B cell (primary cell): ENCODE results near the gene VWA5A. TPM values are rescaled to one million over a fixed set of nuclear protein-coding genes. Genes with fewer than 3 reads are reported as not detected.

Experiments
- ATAC-seq: fragments of 200-7000 bp; cut with Tn5 transposase; one replicate; pipeline ENCODE4 v1.10.0; 2021; ENCODE audit warnings: low read depth, mild to moderate bottlenecking, moderate number of reproducible peaks, moderate library complexity
- CTCF ChIA-PET: fragments of 350-600 bp; sonication (Branson Sonifier 250); formaldehyde crosslinking; loops from one replicate; lab custom pipeline; 2021; ENCODE audit warnings: antibody characterized with exemption, inconsistent platforms; lab: Charles Lee
- POLR2A ChIA-PET: fragments of 350-600 bp; sonication (Branson Sonifier 250); formaldehyde crosslinking; loops from one replicate; lab custom pipeline; 2021; ENCODE audit warnings: antibody characterized with exemption; lab: Charles Lee
- DNase-seq: peaks from one replicate; pipeline ENCODE4 v3.0.0; 2013
- H2AFZ ChIP-seq: 2 replicates; pipeline ENCODE4 v1.6.1; 2012; ENCODE audit warnings: mild to moderate bottlenecking, low read depth, low read length; ENCODE audit not compliant: insufficient read depth, poor library complexity, severe bottlenecking
- H3K27ac ChIP-seq, 2 donors: 1 replicate in 1 of 2; 2 replicates in 1 of 2; pipeline ENCODE4 v1.5.1; 2012 to 2013; ENCODE audit warnings: low read length in 2 of 2, mild to moderate bottlenecking in 2 of 2, moderate library complexity in 1 of 2
- H3K27me3 ChIP-seq, 4 experiments: fragments of 200-600 bp in 1 of 4; sonication (generic) in 1 of 4; replicated peaks in 1 of 4; 1 replicate in 2 of 4; 2 replicates in 2 of 4; pipeline versions ENCODE4 v1.6.1 to v1.7.0; 2013 to 2016; ENCODE audit warnings: low read length in 3 of 4, mild to moderate bottlenecking in 2 of 4, mixed read lengths in 1 of 4, moderate library complexity in 1 of 4; ENCODE audit not compliant: insufficient read depth in 4 of 4, control insufficient read depth in 3 of 4; ENCODE audit errors: control extremely low read depth in 1 of 4
- H3K36me3 ChIP-seq, 2 experiments: replicated peaks in 1 of 2; 1 replicate in 1 of 2; 2 replicates in 1 of 2; pipeline versions ENCODE4 v1.6.1 to v1.7.1; 2013; ENCODE audit warnings: low read length in 1 of 2; ENCODE audit not compliant: insufficient read depth in 2 of 2, control insufficient read depth in 1 of 2; ENCODE audit errors: control extremely low read depth in 1 of 2, extremely low read depth in 1 of 2
- H3K4me1 ChIP-seq, 2 donors: fragments of 200-600 bp in 1 of 2; sonication (generic) in 1 of 2; 1 replicate in 1 of 2; 2 replicates in 1 of 2; pipeline versions ENCODE4 v1.5.1 to v1.6.1; 2013 to 2017; ENCODE audit warnings: low read length in 2 of 2; ENCODE audit not compliant: control insufficient read depth in 2 of 2, insufficient read depth in 2 of 2
- H3K4me2 ChIP-seq: replicated peaks from 2 replicates; pipeline ENCODE3; 2012; ENCODE audit warnings: mild to moderate bottlenecking, low read depth, low read length; ENCODE audit not compliant: poor library complexity, severe bottlenecking
- H3K4me3 ChIP-seq, 5 experiments: fragments of 200-600 bp in 1 of 5; sonication (generic) in 1 of 5; 1 replicate in 3 of 5; 2 replicates in 2 of 5; pipeline versions ENCODE4 v1.5.1 to v1.7.0; 2011 to 2016; ENCODE audit warnings: low read length in 4 of 5, mild to moderate bottlenecking in 4 of 5, low read depth in 2 of 5, control low read depth in 1 of 5, moderate library complexity in 1 of 5; ENCODE audit not compliant: insufficient read depth in 1 of 5; ENCODE audit errors: control extremely low read depth in 1 of 5, extremely low read depth in 1 of 5
- H3K79me2 ChIP-seq: fragments of 200-600 bp; sonication (generic); one replicate; pipeline ENCODE4 v1.6.0; 2016; ENCODE audit warnings: low read length; ENCODE audit not compliant: control insufficient read depth, insufficient read depth
- H3K9ac ChIP-seq: fragments of 200-600 bp; sonication (generic); 2 replicates; pipeline ENCODE4 v1.6.1; 2017; ENCODE audit warnings: mild to moderate bottlenecking, low read length, moderate library complexity
- H3K9me3 ChIP-seq, 3 donors: one replicate each; pipeline versions ENCODE4 v1.6.1 to v1.7.1; 2013; ENCODE audit warnings: low read length in 2 of 3; ENCODE audit not compliant: control insufficient read depth in 2 of 3, insufficient read depth in 1 of 3; ENCODE audit errors: control extremely low read depth in 1 of 3
- H4K20me1 ChIP-seq: 2 replicates; pipeline ENCODE4 v1.6.0; 2012; ENCODE audit warnings: mild to moderate bottlenecking, low read length; ENCODE audit not compliant: insufficient read depth, control insufficient read depth, poor library complexity, severe bottlenecking
- H3K27ac Mint-ChIP-seq: one replicate; pipeline ENCODE4 v1.8.0; 2021; ENCODE audit warnings: mixed read lengths
- H3K27me3 Mint-ChIP-seq: one replicate; pipeline ENCODE4 v1.8.0; 2021; ENCODE audit warnings: mixed read lengths
- H3K4me1 Mint-ChIP-seq: one replicate; pipeline ENCODE4 v1.8.0; 2021; ENCODE audit warnings: mixed read lengths
- H3K4me3 Mint-ChIP-seq: one replicate; pipeline ENCODE4 v1.8.0; 2021; ENCODE audit warnings: mixed read lengths
- H3K9me3 Mint-ChIP-seq: one replicate; pipeline ENCODE4 v1.8.0; 2022; ENCODE audit warnings: mixed read lengths; ENCODE audit not compliant: insufficient read depth
- EZH2 ChIP-seq: IDR thresholded peaks from 2 replicates; pipeline ENCODE4 v1.6.1; 2012; ENCODE audit warnings: borderline replicate concordance, low read depth, mild to moderate bottlenecking, moderate library complexity, low read length; ENCODE audit not compliant: insufficient read depth, poor library complexity, severe bottlenecking
- WGBS: methylation state at CpG from one replicate; pipeline ENCODE4 v1.1.5; 2013; ENCODE audit warnings: missing lambda C conversion rate; ENCODE audit not compliant: insufficient coverage; 5-methylcytosine and 5-hydroxymethylcytosine counted together
- intact Hi-C: fragments of 100-400 bp; cut with micrococcal nuclease; formaldehyde crosslinking; loops from one replicate; pipeline ENCODE4 v1.10.0; 2022
- polyA plus RNA-seq: library from polyadenylated mRNA; depleted of rRNA; stranded (reverse); fragments of >200 nt; gene quantifications from 2 replicates; pipeline ENCODE4 v1.2.3, GENCODE V29; 2012
- total RNA-seq, 2 donors: library from RNA; stranded (reverse); fragments of 120-200 nt in 1 of 2; gene quantifications; 1 replicate in 1 of 2; 2 replicates in 1 of 2; pipeline versions ENCODE4 v1.2.3 to v1.2.4, GENCODE V29; 2013 to 2022
- TF ChIP-seq, protein P1 (sequence below): fragments of 200-600 bp; IDR thresholded peaks from one replicate; pipeline ENCODE4 v1.8.0; 2022; ENCODE audit warnings: antibody characterized with exemption, mild to moderate bottlenecking

Gene VWA5A
- total and polyA plus RNA-seq, 2 donors (not counting 1 experiment from before 2014, with no cell fraction given), result 4.9 to 6.3 TPM

DNA sequence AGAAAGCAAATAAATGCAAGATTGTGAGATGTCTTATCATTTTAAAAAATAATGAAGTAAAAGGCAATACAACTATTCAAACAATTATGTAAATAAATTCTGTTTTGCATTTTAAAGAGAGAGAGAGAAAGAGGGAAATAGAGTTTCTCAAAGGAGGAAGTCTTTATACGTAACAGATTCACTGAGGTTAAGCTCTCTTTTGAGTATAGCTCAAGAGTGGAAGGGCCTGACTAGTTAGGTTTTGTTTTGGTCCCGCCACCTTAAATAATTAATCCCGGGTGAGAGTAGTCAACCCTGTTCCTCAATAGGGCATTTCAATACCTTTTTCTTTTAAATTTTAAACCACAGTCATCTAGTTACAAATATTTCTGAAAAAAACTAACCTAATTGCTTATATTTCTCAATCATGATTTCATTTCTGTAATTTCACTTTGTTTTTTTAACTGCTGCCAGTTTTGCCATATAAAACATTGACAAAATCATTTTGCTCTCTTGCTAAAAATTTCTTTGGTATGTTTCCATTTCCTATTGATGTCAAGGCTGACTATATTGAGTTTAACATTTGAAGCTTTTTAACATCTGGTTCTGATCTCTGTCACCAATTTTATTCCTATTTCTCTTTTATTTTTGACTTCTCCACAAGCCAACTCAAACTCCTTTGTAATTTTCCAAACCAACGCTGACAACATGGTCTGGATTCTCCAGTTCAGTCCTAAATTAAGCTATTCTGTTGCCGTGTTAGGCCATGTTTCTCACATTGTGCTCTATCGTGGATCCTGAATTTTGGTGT lies 78.2 kb downstream of the VWA5A start:
- no peak overlapping the region for H3K4me3 Mint-ChIP-seq
- Histone ChIP-seq H4K20me1 (no peaks in the 10 kb centered on the region), H3K4me3 (no peak overlapping the region), H3K9me3 (peaks cover 0 to 1% (median 0%) of the 10 kb centered on the region in 3 donors), H3K4me2 (no peak overlapping the region), H3K27ac (no peak overlapping the region), H3K27me3 (peaks cover 0 to 4% (median 0%) of the 10 kb centered on the region in 4 experiments), H3K79me2 (no peaks in the 10 kb centered on the region), H3K36me3 (no peaks in the 10 kb centered on the region), H3K9ac (no peak overlapping the region), H3K4me1 (peaks cover 0 to 3% of the 10 kb centered on the region in 2 donors), H2AFZ (no peak overlapping the region)
- ATAC-seq (no peak), DNase-seq (peak; percentile 38)
- ChIA-PET POLR2A (interaction anchor here (0.6 kb wide), 1 partner anchor 175 kb away, joined by 4 read pairs; no protein-coding TSS in a partner anchor), CTCF (interaction anchor here (1.1 to 1.2 kb wide), 2 partner anchors 122 to 209 kb away, joined by 3 to 5 read pairs; no protein-coding TSS in a partner anchor)
- TF ChIP-seq, protein P1, sequence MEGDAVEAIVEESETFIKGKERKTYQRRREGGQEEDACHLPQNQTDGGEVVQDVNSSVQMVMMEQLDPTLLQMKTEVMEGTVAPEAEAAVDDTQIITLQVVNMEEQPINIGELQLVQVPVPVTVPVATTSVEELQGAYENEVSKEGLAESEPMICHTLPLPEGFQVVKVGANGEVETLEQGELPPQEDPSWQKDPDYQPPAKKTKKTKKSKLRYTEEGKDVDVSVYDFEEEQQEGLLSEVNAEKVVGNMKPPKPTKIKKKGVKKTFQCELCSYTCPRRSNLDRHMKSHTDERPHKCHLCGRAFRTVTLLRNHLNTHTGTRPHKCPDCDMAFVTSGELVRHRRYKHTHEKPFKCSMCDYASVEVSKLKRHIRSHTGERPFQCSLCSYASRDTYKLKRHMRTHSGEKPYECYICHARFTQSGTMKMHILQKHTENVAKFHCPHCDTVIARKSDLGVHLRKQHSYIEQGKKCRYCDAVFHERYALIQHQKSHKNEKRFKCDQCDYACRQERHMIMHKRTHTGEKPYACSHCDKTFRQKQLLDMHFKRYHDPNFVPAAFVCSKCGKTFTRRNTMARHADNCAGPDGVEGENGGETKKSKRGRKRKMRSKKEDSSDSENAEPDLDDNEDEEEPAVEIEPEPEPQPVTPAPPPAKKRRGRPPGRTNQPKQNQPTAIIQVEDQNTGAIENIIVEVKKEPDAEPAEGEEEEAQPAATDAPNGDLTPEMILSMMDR, result no peak
- TF ChIP-seq EZH2, result no peak
- no peaks in the 10 kb centered on the region for H3K9me3 Mint-ChIP-seq
- no peak overlapping the region for H3K27ac Mint-ChIP-seq
- peaks cover 6% of the 10 kb centered on the region for H3K4me1 Mint-ChIP-seq
- intact Hi-C loops, result no loop called here
- 98% methylated on average over 3 of the region's 6 CpGs for WGBS
- H3K27me3 Mint-ChIP-seq, result no peaks in the 10 kb centered on the region
